ENCODE measurements around the gene NUAK2.
"Not testable (repeated sequence)": the region's sequence is repeated elsewhere in the genome, so short reads cannot be mapped to it uniquely, and the experiment has no call there.

The NUAK2 gene

GRCh38 chr1:205300149-205300548 is 21.4 kb downstream of the NUAK2 start:
- no peaks in the 10 kb centered on the region for H3K27me3 ChIP-seq (ENCODE audit: insufficient read depth, poor library complexity, severe bottlenecking)
- ATAC-seq (ENCODE audit: low read depth) (no peak), DNase-seq (ENCODE audit: low spot score) (no peak)
- peak overlapping the region; percentile 97 for H3K27ac ChIP-seq (ENCODE audit: poor library complexity, severe bottlenecking)
- no peak overlapping the region for H3K4me3 ChIP-seq (ENCODE audit: severe bottlenecking)
- H3K4me1 ChIP-seq (ENCODE audit: insufficient read depth, poor library complexity, severe bottlenecking) = peaks cover 65% of the 10 kb centered on the region
- no peaks in the 10 kb centered on the region for H3K9me3 ChIP-seq (ENCODE audit: severe bottlenecking)
- TF ChIP-seq, protein P1, sequence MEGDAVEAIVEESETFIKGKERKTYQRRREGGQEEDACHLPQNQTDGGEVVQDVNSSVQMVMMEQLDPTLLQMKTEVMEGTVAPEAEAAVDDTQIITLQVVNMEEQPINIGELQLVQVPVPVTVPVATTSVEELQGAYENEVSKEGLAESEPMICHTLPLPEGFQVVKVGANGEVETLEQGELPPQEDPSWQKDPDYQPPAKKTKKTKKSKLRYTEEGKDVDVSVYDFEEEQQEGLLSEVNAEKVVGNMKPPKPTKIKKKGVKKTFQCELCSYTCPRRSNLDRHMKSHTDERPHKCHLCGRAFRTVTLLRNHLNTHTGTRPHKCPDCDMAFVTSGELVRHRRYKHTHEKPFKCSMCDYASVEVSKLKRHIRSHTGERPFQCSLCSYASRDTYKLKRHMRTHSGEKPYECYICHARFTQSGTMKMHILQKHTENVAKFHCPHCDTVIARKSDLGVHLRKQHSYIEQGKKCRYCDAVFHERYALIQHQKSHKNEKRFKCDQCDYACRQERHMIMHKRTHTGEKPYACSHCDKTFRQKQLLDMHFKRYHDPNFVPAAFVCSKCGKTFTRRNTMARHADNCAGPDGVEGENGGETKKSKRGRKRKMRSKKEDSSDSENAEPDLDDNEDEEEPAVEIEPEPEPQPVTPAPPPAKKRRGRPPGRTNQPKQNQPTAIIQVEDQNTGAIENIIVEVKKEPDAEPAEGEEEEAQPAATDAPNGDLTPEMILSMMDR (IDR thresholded peaks at IDR 0.05; ENCODE audit: poor library complexity, severe bottlenecking) = no peak
- H3K36me3 ChIP-seq (ENCODE audit: low read depth) = peaks cover 34% of the 10 kb centered on the region

DNA sequence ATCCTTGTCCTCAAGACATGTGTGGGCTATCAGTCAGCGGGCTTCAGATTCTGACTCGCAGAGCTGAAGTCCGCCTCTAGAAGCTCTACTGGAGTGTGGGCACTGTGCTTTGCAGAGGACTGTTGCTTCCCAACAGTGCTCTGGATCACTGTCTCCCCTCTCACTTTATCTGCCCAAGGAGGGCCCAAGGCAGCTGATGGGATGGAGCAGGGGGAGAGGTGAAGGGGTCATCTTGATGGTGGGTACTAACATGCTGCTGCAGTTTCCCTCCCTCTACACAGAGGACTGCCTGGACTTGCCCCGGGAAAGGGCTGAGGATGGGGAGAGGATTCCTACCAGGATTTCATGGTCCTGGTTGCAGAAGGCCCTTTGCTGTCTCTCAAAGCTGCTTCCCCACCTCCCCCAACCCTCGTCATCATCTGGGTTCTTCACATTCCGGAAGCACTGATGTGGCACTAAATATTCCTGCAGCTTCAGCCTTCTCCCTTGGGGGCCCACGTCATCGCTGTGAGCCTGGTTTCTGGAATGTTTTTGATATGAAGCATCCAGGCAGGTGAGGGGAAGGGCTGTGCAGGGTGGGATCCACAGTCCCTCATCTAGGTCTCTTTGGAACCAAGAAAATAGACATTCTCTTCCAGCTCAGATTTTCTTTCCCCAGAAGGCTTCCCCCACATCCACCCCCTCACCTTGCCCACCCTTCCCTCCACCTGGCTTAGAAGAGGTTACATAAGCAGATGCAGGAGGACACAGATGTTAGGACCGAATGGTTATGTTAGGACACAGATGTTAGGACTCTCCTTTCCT is 23.2 kb downstream of the NUAK2 start:
- TF ChIP-seq, protein P1 (IDR thresholded peaks at IDR 0.05; ENCODE audit: poor library complexity, severe bottlenecking) = no peak
- Histone ChIP-seq H3K36me3 (ENCODE audit: low read depth) (peaks cover 18% of the 10 kb centered on the region), H3K27me3 (ENCODE audit: insufficient read depth, poor library complexity, severe bottlenecking) (no peaks in the 10 kb centered on the region), H3K4me3 (ENCODE audit: severe bottlenecking) (no peak overlapping the region), H3K4me1 (ENCODE audit: insufficient read depth, poor library complexity, severe bottlenecking) (peaks cover 77% of the 10 kb centered on the region), H3K27ac (ENCODE audit: poor library complexity, severe bottlenecking) (peak overlapping the region; percentile 97), H3K9me3 (ENCODE audit: severe bottlenecking) (no peaks in the 10 kb centered on the region)
- peak; percentile 96 for DNase-seq (ENCODE audit: low spot score)
- ATAC-seq (ENCODE audit: low read depth) = peak; percentile 64

DNA sequence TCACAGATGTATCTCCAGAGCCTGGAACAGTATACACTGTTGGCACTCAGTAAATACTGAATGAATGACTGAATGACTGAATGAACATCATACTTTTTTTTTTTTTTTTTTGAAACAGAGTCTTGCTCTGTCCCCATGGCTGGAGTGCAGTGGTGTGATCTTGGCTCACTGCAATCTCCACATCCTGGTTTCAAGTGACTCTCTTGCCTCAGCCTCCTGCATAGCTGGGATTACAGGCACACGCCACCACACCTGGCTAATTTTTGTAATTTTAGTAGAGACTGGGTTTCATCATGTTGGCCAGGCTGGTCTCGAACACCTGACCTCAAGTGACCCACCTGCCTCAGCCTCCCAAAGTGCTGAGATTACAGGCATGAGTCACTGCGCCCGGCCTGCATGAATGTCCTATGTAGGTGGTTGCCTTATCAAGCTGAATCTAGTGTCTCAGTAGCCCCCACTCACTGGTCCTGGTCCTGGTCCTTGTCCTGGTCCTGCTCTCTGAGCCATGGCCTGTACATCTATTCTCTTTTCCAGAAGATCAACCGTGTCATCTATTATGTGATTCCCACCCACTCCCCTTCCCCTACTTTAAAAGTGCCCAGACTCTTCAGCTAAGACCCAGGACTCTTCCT is 23.9 kb downstream of the NUAK2 start:
- not testable (repeated sequence) for H3K4me3 ChIP-seq (ENCODE audit: severe bottlenecking); DNase-seq (ENCODE audit: low spot score); ATAC-seq (ENCODE audit: low read depth); H3K27me3 ChIP-seq (ENCODE audit: insufficient read depth, poor library complexity, severe bottlenecking); H3K9me3 ChIP-seq (ENCODE audit: severe bottlenecking)
- Histone ChIP-seq H3K4me1 (ENCODE audit: insufficient read depth, poor library complexity, severe bottlenecking) (peaks cover 80% of the 10 kb centered on the region), H3K36me3 (ENCODE audit: low read depth) (peaks cover 10% of the 10 kb centered on the region), H3K27ac (ENCODE audit: poor library complexity, severe bottlenecking) (peak overlapping the region; percentile 97)

DNA sequence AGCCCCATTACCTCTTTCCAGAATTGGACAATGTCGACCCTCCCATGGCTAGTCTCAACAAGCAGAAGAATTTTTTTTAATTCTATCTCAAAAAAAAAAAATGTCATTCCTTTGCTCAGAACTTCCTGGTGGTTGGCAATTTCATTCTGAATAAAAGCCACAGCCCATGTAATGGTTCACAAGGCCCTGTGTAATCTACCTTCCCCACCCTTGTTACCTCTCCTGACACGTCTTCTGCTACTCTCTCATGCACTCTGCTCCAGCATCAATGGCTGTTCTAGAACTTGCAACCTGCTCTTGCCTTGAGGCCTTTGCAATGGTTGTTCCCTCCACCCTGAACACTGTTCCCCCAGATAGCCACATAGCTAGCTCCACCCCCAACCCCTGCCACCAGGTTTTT is 25.4 kb downstream of the NUAK2 start:
- peak overlapping the region; percentile 97 for H3K27ac ChIP-seq (ENCODE audit: poor library complexity, severe bottlenecking)

GRCh38 chr1:205294934-205295333 is 26.6 kb downstream of the NUAK2 start:
- Histone ChIP-seq H3K36me3 (ENCODE audit: low read depth) (no peaks in the 10 kb centered on the region), H3K4me1 (ENCODE audit: insufficient read depth, poor library complexity, severe bottlenecking) (peaks cover 63% of the 10 kb centered on the region), H3K27ac (ENCODE audit: poor library complexity, severe bottlenecking) (peak overlapping the region; percentile 97), H3K27me3 (ENCODE audit: insufficient read depth, poor library complexity, severe bottlenecking) (no peaks in the 10 kb centered on the region), H3K4me3 (ENCODE audit: severe bottlenecking) (no peak overlapping the region), H3K9me3 (ENCODE audit: severe bottlenecking) (no peaks in the 10 kb centered on the region)
- ATAC-seq (ENCODE audit: low read depth) (no peak), DNase-seq (ENCODE audit: low spot score) (no peak)
- TF ChIP-seq, protein P1 (IDR thresholded peaks at IDR 0.05; ENCODE audit: poor library complexity, severe bottlenecking) = no peak

More for the DNA sequence above, 25.4 kb downstream of the NUAK2 start:
- Histone ChIP-seq H3K4me3 (ENCODE audit: severe bottlenecking) (no peak overlapping the region), H3K27me3 (ENCODE audit: insufficient read depth, poor library complexity, severe bottlenecking) (no peaks in the 10 kb centered on the region), H3K36me3 (ENCODE audit: low read depth) (no peaks in the 10 kb centered on the region), H3K4me1 (ENCODE audit: insufficient read depth, poor library complexity, severe bottlenecking) (peaks cover 66% of the 10 kb centered on the region), H3K9me3 (ENCODE audit: severe bottlenecking) (no peaks in the 10 kb centered on the region)
- DNase-seq (ENCODE audit: low spot score) (no peak), ATAC-seq (ENCODE audit: low read depth) (no peak)
- TF ChIP-seq, protein P1 (IDR thresholded peaks at IDR 0.05; ENCODE audit: poor library complexity, severe bottlenecking) = no peak
